DMS153 treated with DMSO at 0.1 percent for 48 hours (cell line): ENCODE results near the gene RICTOR.

Experiments used
- DNase-seq: peaks from one replicate; lab custom pipeline; 2025; ENCODE audit not compliant: unreplicated experiment; lab: John Stamatoyannopoulos, UW

The RICTOR gene

DNA sequence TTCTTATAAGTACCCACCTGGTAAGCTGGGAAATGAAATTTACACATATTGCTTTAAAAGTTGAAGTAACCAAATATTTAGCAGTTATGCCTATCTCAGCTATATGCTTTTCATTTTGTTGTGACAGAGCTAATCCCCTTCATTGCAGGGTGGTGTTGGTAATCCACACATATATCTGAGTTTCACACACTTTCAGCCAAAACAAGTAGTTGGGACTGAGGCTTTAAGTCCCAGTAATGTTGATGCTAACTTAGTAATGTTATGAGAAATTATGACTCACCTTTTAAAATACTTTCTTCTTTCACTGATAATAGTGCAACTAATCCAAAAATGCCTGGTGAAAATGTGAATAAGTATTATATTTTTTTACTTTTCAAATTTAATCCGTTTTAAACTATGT is 19.2 kb upstream of the RICTOR start:
- no peak for DNase-seq

DNA sequence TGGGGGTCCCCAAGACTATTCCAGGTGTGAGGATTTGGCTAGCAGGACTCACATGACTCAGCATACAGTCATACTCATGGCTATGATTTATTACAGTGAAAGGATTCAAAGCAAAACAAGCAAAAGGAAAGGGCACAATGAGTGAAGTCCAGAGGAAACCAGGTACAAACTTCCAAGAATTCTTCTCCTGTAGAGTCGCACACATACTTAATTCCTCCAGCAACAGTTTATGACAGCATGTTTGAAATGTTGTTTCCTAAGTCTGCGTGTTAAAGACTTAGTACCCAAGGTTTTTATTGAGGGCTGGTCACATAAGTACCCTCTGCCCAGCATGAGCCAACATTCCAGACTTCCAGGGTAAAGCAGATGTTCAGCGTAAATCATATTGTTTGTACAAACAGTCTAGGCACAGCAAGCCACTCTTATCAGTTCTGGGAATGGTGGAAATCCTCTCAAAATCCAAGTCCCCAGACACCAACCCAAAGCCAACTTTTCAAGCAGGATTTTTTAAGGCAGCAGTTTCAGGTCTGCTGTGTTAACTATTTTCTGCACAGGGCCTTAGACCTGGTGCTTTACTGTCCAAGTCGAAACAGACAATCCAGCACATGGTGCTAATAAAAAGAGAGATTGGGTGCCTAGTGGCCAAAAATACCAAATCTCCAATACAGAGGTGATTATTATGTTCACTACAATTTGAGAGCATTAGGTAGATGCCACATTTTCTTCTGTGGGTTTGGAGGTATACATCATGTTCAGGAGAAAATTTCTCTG is 18.6 kb upstream of the RICTOR start:
- DNase-seq, result no peak

DNA sequence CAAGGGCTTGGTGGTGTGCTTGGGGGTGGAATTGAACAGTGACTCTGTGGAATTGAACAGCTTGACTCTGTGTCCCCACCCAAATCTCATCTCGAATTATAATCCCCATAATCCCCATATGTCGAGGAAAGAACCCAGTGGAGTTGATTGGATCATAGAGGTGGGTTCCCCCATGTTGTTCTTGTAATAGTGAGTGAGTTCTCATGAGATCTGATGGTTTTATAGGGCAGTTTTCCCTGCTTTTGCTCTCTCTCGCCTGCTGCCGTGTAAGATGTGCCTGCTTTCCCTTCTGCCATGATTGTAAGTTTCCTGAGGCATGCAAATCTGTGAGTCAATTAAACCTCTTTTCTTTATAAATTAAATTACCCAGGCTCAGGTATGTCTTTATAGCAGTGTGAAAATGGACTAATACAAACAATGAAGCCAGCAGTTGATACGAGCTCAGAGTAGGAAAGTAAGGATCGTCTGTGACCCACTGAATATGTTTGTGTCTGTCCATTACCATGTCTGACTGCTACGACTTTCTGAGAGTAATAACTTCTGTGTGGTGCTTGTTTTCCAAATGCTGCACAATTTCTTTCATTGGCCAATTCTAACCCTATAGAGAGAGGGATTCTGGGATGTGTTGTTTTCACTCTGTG is 17.9 kb upstream of the RICTOR start:
- no peak for DNase-seq

DNA sequence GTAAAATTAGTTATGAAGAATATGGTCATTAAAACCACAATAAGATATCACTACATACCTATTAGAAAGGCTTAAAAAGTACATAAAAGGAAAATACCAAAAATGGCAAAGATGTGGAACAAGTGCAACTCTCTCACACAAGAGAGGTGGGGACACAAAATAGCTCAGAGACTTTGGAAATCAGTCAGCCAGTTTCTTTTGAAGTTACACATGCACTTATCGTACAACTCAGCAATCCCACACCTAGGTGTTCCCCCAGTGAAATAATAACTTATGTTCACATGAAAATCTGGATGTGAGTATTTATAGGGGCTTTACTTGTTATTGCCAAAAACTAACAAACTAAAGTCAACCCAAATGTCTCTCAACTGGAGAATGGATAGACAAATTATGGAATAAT is 9.8 kb upstream of the RICTOR start:
- DNase-seq, result no peak

DNA sequence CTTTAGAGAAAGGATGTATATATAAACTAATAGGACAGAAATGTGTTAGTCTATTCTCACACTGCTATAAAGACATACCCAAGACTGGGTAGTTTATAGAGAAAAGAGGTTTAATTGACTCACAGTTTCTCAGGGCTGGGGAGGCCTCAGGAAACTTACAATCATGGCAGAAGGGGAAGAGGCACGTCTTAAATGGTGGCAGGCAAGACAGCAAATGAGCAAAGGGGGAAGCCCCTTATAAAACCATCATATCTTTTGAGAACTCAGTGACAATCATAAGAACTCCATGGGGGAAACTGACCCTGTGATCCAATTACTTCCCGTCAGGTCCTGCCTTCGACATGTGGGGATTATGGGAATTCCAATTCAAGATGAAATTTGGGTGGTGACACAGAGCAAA is 8.8 kb upstream of the RICTOR start:
- DNase-seq, result no peak

DNA sequence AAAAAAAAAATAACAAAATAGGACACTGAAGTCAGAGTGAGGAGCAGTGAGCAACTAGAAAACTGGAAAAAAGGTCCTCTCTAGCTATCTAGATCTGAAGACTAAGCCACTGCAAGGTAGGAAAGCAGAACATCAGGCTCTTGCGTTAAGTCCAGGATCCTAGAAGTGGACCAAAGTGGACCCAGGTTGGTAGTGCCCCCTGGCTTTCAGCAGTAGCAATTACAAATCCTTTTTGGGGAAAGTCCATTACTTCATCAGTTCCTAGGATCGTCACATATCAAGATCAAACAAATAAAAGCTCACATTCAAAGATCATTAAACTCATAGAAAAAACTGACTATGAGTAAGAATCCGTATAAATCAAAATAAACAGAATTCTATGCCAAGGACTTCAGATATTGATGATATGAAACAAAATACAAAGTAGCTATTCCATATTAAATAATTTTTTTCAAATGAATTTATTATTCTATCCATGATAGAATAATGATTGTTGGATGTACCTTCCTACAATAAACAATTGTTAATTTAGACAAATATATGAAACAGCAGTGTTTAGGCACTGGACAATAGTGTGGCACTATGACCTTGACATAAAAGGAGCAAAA is 6.5 kb upstream of the RICTOR start:
- DNase-seq, result peak; percentile 62

DNA sequence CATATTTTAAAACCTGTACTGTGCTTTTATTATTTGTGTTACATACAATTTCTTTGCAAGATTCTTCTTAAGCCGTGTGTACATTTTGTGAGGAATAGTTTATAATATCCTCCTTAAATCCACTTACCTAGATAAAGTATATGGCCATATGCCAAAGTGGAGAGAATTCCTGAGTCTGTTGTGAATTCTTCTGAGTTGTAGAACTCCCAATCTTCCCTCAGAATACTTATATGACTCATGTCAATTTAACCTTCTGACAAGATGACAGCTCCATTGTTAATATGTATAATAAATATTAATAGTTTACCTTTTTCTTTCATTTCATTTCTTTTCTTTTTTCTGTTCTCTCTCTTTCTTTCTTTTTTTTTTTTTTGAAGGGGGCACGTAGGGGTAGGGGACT is 6.0 kb upstream of the RICTOR start:
- DNase-seq, result no peak

DNA sequence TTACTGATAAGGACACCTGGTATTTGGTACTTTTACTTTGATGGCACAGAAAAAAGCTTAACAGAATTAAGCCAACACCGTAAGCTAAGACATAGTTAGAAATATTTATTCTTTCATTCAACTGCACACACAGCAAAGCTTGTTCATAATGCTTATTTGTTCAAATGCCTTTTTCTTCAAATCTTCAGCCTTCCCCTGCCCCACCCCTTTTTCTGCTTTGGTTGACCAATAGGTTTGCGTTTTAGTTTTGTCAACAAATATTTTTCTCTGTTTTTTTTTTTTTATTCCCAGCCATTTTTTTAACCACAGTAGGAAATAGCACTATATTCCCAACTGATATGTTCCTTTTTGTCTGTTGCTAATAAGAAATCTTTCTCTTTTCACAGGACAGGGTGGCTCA is 4.9 kb upstream of the RICTOR start:
- no peak for DNase-seq

DNA sequence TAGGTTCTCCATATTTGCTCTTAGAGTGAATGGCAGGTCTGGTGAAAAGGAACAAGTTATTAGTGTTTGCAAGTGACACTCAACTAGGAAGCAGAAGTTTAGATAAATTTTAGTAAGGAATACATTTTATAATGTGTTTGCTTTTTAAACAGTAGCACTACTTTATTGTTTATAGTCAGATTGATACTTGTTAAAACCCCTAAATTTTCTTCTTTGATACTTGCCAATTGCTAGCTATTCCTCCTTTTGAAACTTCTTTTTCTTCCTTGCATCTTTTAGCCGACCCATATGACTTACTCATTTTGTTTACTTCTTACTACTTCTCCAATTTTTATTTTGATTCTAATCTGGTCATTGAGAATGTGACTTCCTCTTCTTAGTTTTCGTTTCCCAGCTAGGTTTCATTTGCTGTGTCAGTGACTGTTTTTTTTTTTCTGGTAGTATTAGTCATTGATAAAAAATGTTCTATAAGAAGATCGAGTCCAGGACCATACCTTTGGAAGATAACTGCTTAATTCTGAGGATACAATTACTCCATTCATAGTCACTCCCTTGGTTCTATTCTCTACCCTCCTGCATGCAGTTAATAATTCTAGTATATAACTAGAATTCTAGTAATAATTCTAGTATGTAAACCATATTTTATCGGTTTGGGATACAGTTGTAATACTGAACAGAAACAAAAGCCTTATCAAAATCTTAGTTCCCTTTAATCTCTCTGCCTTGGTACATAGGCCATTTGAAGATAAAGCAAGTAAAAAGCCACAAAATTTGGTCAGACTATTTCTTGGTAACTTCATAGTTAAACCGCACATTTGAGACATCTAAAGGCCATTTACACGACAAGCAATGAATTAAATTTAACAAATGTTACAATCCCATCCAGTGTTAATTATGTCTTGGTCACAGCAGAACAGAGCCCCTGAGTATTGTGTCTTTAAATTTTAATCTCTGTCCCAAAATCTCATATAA is 2.8 kb upstream of the RICTOR start:
- DNase-seq, result no peak

DNA sequence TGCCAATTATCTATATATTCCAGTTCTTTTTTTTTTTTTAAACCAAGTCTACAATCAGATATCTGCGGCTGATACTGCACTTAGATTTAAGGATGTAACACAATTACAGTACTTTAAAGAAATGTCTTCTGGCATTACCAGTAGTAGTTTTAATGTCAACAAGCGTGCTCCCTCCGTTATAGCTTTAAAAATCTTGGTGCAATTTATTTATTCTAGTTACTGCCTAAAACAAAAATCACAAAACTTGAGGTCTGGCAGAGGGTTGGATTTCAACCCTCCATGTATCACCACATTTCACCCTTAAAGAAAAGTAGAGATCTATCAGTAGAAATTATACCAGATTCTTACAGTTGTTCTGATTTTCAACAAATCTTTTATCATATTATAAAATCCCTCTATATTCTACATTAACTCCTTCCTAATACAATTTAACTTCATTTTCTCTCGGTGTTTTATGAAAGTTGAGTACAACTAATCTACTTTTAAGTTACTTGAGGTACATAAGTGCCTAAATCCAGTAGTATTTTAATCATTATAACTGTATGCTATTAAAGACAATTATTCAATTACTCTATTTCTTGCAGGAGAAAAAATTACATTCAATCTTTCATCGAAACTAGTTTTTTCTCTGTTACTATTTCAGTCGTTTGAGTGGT is 2.0 kb upstream of the RICTOR start:
- no peak for DNase-seq

DNA sequence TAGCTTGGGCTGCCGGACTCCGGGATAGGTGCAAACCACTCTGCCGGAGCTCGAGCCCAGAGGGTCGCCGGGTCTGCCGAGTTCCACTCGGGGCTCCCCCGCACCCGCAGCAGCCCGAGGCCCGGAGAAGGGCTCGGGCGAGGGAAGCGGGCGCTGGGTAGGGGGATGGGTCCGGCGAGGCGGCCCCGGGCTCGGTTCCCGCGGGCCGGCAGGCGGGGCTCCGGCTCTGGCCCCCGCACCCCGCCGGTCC is 507 bp downstream of the RICTOR start:
- no peak for DNase-seq

DNA sequence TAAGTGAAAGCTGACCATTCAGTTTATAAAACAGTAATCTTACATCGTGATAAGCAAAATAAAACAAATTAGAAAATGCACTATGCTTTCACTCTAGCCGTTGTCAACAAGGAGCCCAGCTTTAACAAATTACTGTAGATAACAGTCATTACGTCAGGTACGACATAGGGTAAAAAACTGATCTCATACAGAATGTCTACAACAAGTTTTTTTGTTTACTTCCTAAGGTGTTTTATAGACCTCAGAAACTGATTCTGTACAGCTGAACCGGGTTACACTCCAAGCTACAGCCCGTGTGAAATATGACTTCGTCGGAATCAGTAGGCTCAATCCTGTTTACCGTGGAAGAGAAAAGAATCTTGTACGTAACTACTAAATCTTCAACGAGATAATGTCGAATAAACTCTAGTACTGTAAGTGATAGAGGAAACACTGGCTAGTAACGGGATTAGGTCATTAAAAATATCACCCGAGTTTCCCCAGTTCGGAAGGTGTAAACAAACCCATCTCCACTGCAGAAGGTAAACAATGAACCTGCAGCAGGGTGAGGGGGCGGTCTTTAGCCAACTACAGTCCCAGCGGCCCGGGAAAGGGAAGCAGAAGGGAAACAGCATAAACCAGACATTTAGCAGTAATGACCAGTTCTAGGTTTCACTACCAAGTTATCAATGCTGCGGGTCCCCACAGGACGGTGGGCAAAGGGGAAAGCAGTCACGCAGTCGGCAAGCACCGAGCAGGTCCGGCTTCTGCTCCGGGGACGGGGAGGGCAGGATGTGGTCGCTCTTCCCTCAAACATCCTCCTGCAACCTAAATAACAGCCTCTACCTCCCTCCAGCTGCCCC is 1.1 kb downstream of the RICTOR start:
- DNase-seq, result peak; percentile 56

DNA sequence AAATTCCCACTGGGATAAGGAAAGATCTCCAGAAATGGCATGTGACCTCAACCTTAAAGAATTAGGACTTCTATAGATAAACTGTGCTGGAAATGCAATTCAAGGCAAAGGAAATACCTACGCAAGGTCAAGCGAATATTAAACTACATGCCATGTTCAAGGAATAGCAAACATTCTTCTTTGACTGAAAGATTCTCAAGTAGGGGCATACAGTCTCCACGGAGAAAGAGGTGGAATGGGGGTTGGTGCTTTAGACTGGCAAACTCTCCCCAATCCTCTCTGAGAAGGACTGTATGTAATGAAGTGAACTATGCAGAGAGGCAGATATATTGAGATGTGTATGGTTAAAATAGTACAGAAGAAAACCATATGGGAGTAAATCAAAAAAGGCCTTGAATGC is 6.1 kb downstream of the RICTOR start:
- no peak for DNase-seq

DNA sequence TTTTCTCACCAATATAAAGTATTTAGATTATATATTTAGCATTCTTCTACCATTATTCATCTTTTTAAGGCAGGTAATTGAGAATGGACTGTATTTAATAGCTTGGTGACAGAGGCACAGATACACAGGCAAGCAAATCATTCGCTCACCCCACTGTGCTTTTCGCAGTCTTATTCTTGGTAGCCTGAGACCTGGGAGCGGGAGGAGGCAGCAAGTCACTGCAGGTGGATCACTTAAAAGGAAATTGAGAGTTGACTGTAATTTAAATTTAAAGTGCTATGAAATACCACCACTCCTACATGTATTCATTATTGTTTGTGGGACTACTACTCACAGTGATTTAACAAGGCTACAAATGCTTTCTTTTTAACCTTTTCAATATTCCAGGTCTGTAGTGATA is 9.7 kb downstream of the RICTOR start:
- DNase-seq, result no peak

DNA sequence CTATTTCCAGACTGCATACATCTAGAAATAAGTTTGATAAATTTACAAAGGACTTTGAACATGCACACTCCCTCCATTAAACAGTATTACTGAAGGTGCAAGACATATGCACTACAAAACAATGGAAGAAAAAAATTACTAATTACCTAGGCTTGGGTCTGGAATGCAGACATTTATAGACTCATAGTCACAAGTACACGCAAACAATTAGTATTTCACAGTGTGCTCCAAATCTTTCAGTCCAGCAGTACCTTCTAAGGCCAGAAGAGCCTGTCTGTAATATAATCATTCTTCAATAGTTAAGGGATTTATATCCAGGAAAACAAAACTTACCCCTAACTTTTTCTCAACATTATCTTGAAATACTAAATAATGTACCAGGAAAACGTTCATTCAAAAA is 11.2 kb downstream of the RICTOR start:
- DNase-seq, result no peak

DNA sequence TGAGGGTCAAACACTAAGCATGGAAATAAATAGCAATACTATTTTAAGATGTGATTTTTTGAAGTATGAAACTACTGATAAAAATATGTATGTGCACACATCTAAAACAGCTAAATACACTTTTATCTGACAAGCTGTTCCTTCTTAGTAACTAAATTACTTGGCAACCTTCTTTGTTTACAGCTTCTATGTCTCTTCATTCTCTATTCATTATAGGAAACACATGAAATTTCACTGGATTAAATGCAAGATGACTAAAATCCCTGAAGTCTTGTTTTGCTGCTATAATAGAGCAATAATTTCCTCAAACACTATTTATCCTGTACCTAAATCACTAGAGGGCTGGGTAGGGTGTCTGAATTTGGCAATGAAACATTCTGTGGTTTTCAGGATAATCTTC is 11.7 kb downstream of the RICTOR start:
- DNase-seq, result no peak

DNA sequence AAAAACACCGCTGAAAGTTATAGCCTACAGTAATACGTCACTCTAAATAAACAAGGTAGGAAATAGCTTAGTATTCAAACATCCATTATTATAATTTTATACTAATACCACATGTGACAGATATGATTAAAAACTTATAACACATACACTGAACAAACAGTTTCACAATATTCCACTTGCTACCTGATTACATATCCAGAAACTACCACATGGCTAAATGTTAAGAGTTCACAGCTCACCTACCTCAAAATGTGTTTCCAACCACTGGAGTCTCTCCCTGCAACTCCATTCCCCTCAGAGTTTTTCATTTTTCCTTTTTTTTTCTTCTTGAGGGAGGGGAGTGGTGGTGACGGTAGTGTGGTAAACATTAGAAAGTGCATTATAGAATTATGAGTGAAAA is 12.1 kb downstream of the RICTOR start:
- DNase-seq, result no peak

DNA sequence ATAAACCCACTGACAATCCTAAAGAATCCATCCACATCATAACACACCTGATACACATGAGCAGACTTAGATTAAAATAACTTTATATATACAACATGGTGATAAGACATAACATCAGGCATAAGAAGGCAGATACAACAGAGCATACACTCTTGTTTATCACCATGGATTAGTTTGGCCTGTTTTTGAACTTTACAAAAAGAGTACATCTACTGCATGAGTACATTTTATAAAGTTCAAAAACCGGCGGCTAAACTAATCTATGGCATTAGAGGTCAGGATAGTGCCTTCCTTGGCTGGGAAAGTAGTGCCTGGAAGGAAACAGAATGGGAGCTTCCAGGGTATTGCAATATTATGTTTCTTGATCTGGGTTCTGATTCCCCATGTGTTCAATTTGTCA is 15.1 kb downstream of the RICTOR start:
- DNase-seq, result no peak

DNA sequence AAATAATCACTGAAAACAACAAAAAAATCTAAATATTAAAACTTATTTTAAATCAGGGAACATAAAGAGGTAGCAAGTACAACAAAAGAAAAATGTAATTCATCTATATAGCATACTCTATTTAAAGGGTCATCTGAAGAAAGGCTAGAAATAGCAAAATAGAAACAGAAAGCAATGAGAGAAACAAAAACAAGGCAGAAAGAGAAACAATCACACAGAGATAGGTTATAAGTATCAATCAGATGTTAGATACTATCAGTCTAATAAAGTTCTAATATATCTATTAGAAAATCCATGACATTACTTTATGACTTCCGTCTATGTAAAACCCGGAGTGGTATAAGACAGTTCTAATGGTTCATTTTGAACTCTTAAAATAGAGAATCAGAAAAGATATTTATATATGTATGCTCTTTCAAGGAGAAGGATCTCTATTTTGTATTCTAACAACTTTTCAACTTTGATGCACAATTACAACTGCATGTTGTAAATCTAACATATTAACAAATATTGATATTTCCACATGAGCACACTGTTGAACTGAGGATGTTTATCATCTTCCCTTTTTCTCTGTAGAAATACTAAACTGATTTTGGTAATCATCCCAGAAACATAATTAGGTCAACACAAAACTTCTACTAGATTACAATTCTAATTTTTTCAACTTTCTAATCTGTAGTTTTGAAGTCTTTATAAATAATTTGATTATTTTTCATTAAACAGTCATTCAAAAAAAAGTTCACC is 15.8 kb downstream of the RICTOR start:
- DNase-seq, result no peak

DNA sequence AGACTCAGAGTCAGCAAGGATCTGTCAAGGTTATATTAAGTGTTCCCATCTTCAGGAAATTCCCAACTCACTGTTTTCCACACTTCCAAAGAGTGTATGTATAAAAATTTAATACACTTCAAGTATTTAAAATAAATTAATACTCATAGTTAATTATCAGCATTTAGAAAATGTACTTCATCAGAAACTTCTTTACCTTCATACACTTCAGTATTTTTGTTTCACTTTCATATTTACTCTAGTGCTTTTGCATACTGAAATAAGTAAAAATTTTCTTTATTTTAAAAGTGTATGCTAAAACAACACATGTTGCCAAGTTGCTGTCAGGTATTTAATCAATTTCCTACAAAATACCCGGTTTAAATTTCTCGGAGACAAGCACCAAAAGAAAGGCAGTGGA is 16.5 kb downstream of the RICTOR start:
- DNase-seq, result no peak
